Neutrophil (primary cell): ENCODE results near the gene CWC25.

Experiments used
- H3K27ac ChIP-seq: fragments of 200-600 bp; sonication (generic); 2 replicates; pipeline ENCODE4 v1.5.1; 2016; ENCODE audit warnings: mild to moderate bottlenecking, moderate library complexity
- H3K27me3 ChIP-seq: fragments of 200-600 bp; sonication (generic); 2 replicates; pipeline ENCODE4 v1.6.0; 2016; ENCODE audit warnings: mild to moderate bottlenecking
- H3K36me3 ChIP-seq: fragments of 200-600 bp; sonication (generic); 2 replicates; pipeline ENCODE4 v1.5.1; 2017
- H3K4me1 ChIP-seq, 2 experiments: fragments of 200-600 bp in 1 of 2; sonication (generic) in 1 of 2; 1 replicate in 1 of 2; 2 replicates in 1 of 2; pipeline versions ENCODE4 v1.5.1 to v1.6.1; 2013 to 2016; ENCODE audit warnings: low read depth in 1 of 2, low read length in 1 of 2, mild to moderate bottlenecking in 1 of 2, moderate library complexity in 1 of 2; ENCODE audit not compliant: control insufficient read depth in 1 of 2, insufficient read depth in 1 of 2
- H3K4me3 ChIP-seq, 2 experiments: fragments of 200-600 bp in 1 of 2; sonication (generic) in 1 of 2; 1 replicate in 1 of 2; 2 replicates in 1 of 2; pipeline ENCODE4 v1.5.1; 2013 to 2016; ENCODE audit warnings: low read depth in 1 of 2, low read length in 1 of 2, mild to moderate bottlenecking in 1 of 2, moderate library complexity in 1 of 2
- H3K9me3 ChIP-seq: fragments of 200-600 bp; sonication (generic); 2 replicates; pipeline ENCODE4 v1.5.1; 2016
- CTCF ChIP-seq: fragments of 200-600 bp; sonication (generic); IDR thresholded peaks from 2 replicates; pipeline ENCODE4 v1.5.1; 2016; ENCODE audit warnings: antibody characterized with exemption

CWC25 gene

GRCh38 chr17:38824899-38825761 is at the start of gene CWC25:
TSS of gene CWC25 (minus strand) at chr17:38825321. CDS start at chr17:38825183, 138 bp downstream.
- Histone ChIP-seq H3K4me3 (peak within 1 kb of the TSS; percentile 85 to 86), H3K36me3 (peaks cover 19% of the 10 kb centered on the region)
- peak; percentile 44 for TF ChIP-seq CTCF

GRCh38 chr17:38873640-38874380 is 48.7 kb upstream of the CWC25 start:
- H3K9me3 ChIP-seq, result no peaks in the 10 kb centered on the region
- no peak for TF ChIP-seq CTCF
- H3K4me3 ChIP-seq, result peak overlapping the region in 1 of 2 experiments; percentile 80
- no peaks in the 10 kb centered on the region for H3K27me3 ChIP-seq
- peaks cover 28% of the 10 kb centered on the region for H3K36me3 ChIP-seq
- peak overlapping the region; percentile 99 for H3K27ac ChIP-seq
- H3K4me1 ChIP-seq, result peaks cover 72 to 76% of the 10 kb centered on the region in 2 experiments

More at GRCh38 chr17:38824899-38825761, at the start of gene CWC25:
- H3K27ac ChIP-seq, result peak within 1 kb of the TSS; percentile 95
- H3K27me3 ChIP-seq, result peaks cover under 1% of the 10 kb centered on the region
- H3K9me3 ChIP-seq, result no peaks in the 10 kb centered on the region
- H3K4me1 ChIP-seq, result peaks cover 15 to 21% of the 10 kb centered on the region in 2 experiments

- no peaks in the 10 kb centered on the region for H3K9me3 ChIP-seq
- H3K4me1 ChIP-seq, result peaks cover 77% of the 10 kb centered on the region in 2 experiments
- H3K4me3 ChIP-seq, result peak overlapping the region; percentile 80 to 99
- no peak for TF ChIP-seq CTCF
- no peaks in the 10 kb centered on the region for H3K27me3 ChIP-seq
- H3K36me3 ChIP-seq, result peaks cover 18% of the 10 kb centered on the region
- H3K27ac ChIP-seq, result peak overlapping the region; percentile 99
Observed at GRCh38 chr17:38872671-38873385, 47.7 kb upstream of the CWC25 start.

GRCh38 chr17:38872027-38872511 is 46.9 kb upstream of the CWC25 start:
- Histone ChIP-seq H3K27ac (peak overlapping the region; percentile 99), H3K4me3 (peak overlapping the region; percentile 80 to 99), H3K27me3 (no peaks in the 10 kb centered on the region), H3K36me3 (peaks cover 14% of the 10 kb centered on the region), H3K4me1 (peaks cover 75 to 76% of the 10 kb centered on the region in 2 experiments), H3K9me3 (no peaks in the 10 kb centered on the region)
- TF ChIP-seq CTCF, result no peak
